ENCODE measurements around the gene USP33.

GRCh38 chr1:77796695-77797405 is 37.2 kb upstream of the USP33 start:
- TF ChIP-seq EZH2 (IDR thresholded peaks at IDR 0.05; ENCODE audit: insufficient read depth, poor library complexity, severe bottlenecking): no peak
- no peak for TF ChIP-seq EZH2phosphoT487 (IDR thresholded peaks at IDR 0.05; ENCODE audit: insufficient read depth, low read depth)
